KMS-11 (cell line): ENCODE measurements around the gene CASP7.
A peak's percentile ranks its signal among the peaks of the same experiment; 100 is the strongest.

Source experiments
- H2AFZ ChIP-seq: fragments of 200-600 bp; sonication (generic); 2 replicates; pipeline ENCODE4 v1.6.1; 2016; ENCODE audit warnings: antibody characterized with exemption, mixed run types, low read depth
- H3K27ac ChIP-seq: fragments of 200-600 bp; sonication (generic); 2 replicates; pipeline ENCODE4 v1.6.1; 2016; ENCODE audit warnings: mild to moderate bottlenecking, mixed run types
- H3K27me3 ChIP-seq: fragments of 200-600 bp; sonication (generic); 2 replicates; pipeline ENCODE4 v1.6.1; 2017; ENCODE audit warnings: mild to moderate bottlenecking, low read depth, mixed run types, moderate library complexity; ENCODE audit not compliant: insufficient read depth
- H3K36me3 ChIP-seq: fragments of 200-600 bp; sonication (generic); 2 replicates; pipeline ENCODE4 v1.6.1; 2017; ENCODE audit warnings: mild to moderate bottlenecking, mixed run types; ENCODE audit not compliant: insufficient read depth
- H3K4me1 ChIP-seq: fragments of 200-600 bp; sonication (generic); 2 replicates; pipeline ENCODE4 v1.6.1; 2016; ENCODE audit warnings: mild to moderate bottlenecking, low read depth, mixed run types; ENCODE audit not compliant: poor library complexity, severe bottlenecking
- H3K4me2 ChIP-seq: fragments of 200-600 bp; sonication (generic); 2 replicates; pipeline ENCODE4 v1.7.0; 2016; ENCODE audit warnings: mild to moderate bottlenecking, mixed run types
- H3K4me3 ChIP-seq: fragments of 200-600 bp; sonication (generic); IDR thresholded peaks from 2 replicates; pipeline ENCODE4 v1.6.1; 2017; ENCODE audit warnings: low read depth, low read length, mixed read lengths; ENCODE audit not compliant: insufficient read depth
- H3K79me2 ChIP-seq: fragments of 200-600 bp; sonication (generic); 2 replicates; pipeline ENCODE4 v1.6.1; 2016; ENCODE audit warnings: low read depth, mixed run types; ENCODE audit not compliant: insufficient read depth
- H3K9ac ChIP-seq: fragments of 200-600 bp; sonication (generic); 2 replicates; pipeline ENCODE4 v1.6.1; 2016; ENCODE audit warnings: mild to moderate bottlenecking, mixed run types
- H4K20me1 ChIP-seq: fragments of 200-600 bp; sonication (generic); 2 replicates; pipeline ENCODE4 v1.6.1; 2016; ENCODE audit warnings: mild to moderate bottlenecking, mixed run types; ENCODE audit not compliant: insufficient read depth
- CTCF ChIP-seq: fragments of 200-600 bp; sonication (generic); conservative IDR thresholded peaks from 2 replicates; pipeline ENCODE4 v1.6.1; 2017; ENCODE audit warnings: low read depth, mild to moderate bottlenecking, antibody characterized with exemption, low read length, moderate library complexity, mixed read lengths

CASP7 gene

GRCh38 chr10:113666682-113667252, 12.9 kb upstream of the CASP7 start:
- Histone ChIP-seq H4K20me1 (no peaks in the 10 kb centered on the region), H3K4me2 (no peak overlapping the region), H3K79me2 (no peaks in the 10 kb centered on the region), H2AFZ (no peak overlapping the region), H3K36me3 (no peaks in the 10 kb centered on the region), H3K4me3 (no peak overlapping the region), H3K27me3 (no peaks in the 10 kb centered on the region), H3K27ac (no peak overlapping the region), H3K4me1 (no peaks in the 10 kb centered on the region), H3K9ac (no peak overlapping the region)
- TF ChIP-seq CTCF = no peak

- Histone ChIP-seq H2AFZ (peak overlapping the region; percentile 100), H3K4me2 (peak overlapping the region; percentile 91), H4K20me1 (no peaks in the 10 kb centered on the region), H3K4me1 (peaks cover 26% of the 10 kb centered on the region), H3K9ac (peak overlapping the region; percentile 93), H3K79me2 (peaks cover 28% of the 10 kb centered on the region; the same call in 1 of the 2 replicates), H3K4me3 (peak overlapping the region; percentile 48), H3K27ac (peak overlapping the region; percentile 83), H3K36me3 (no peaks in the 10 kb centered on the region), H3K27me3 (no peaks in the 10 kb centered on the region)
- no peak for TF ChIP-seq CTCF
Measured at GRCh38 chr10:113680190-113681111, 739 bp downstream of the CASP7 start.

GRCh38 chr10:113681533-113682470, 2.1 kb downstream of the CASP7 start:
- no peak for TF ChIP-seq CTCF
- Histone ChIP-seq H4K20me1 (no peaks in the 10 kb centered on the region), H3K79me2 (peaks cover 42% of the 10 kb centered on the region), H3K4me1 (peaks cover 26% of the 10 kb centered on the region), H2AFZ (no peak overlapping the region), H3K36me3 (no peaks in the 10 kb centered on the region), H3K27ac (peak overlapping the region; percentile 27; the same call in 1 of the 2 replicates), H3K4me3 (no peak overlapping the region), H3K27me3 (no peaks in the 10 kb centered on the region), H3K4me2 (peak overlapping the region; percentile 91), H3K9ac (no peak overlapping the region)

GRCh38 chr10:113683300-113683699, 3.6 kb downstream of the CASP7 start:
- Histone ChIP-seq H3K4me1 (peaks cover 26% of the 10 kb centered on the region), H4K20me1 (no peaks in the 10 kb centered on the region), H3K79me2 (peaks cover 51% of the 10 kb centered on the region), H3K4me2 (no peak overlapping the region), H2AFZ (no peak overlapping the region), H3K27ac (no peak overlapping the region), H3K36me3 (no peaks in the 10 kb centered on the region), H3K4me3 (no peak overlapping the region), H3K9ac (no peak overlapping the region), H3K27me3 (no peaks in the 10 kb centered on the region)
- no peak for TF ChIP-seq CTCF
